ENCODE measurements around the gene JPT1. TPM values are rescaled to one million over a fixed set of nuclear protein-coding genes. Genes with fewer than 3 reads are reported as not detected.

Gene JPT1
- total RNA-seq, 1 experiment from 2014 or later = 479 TPM

- H3K9me3 Mint-ChIP-seq (ENCODE audit: low read depth, unreplicated experiment) = no peaks in the 10 kb centered on the region
- no TSS peak for BruUV-seq (replicated peaks)
- peak overlapping the region; percentile 78 for H3K4me3 Mint-ChIP-seq (ENCODE audit: low read depth, unreplicated experiment)
- DNase-seq = no peak
- intact Hi-C loops (cut with micrococcal nuclease; ENCODE audit: unreplicated experiment) = no loop called here
- H3K36me3 Mint-ChIP-seq (ENCODE audit: insufficient read depth, unreplicated experiment) = peaks cover 65% of the 10 kb centered on the region
- H3K27ac Mint-ChIP-seq (ENCODE audit: unreplicated experiment) = peak overlapping the region; percentile 90
- peaks cover 65% of the 10 kb centered on the region for H3K4me1 Mint-ChIP-seq (ENCODE audit: low read depth, unreplicated experiment)
- H3K27me3 Mint-ChIP-seq (ENCODE audit: unreplicated experiment) = no peaks in the 10 kb centered on the region
- TF ChIP-seq, protein P1, sequence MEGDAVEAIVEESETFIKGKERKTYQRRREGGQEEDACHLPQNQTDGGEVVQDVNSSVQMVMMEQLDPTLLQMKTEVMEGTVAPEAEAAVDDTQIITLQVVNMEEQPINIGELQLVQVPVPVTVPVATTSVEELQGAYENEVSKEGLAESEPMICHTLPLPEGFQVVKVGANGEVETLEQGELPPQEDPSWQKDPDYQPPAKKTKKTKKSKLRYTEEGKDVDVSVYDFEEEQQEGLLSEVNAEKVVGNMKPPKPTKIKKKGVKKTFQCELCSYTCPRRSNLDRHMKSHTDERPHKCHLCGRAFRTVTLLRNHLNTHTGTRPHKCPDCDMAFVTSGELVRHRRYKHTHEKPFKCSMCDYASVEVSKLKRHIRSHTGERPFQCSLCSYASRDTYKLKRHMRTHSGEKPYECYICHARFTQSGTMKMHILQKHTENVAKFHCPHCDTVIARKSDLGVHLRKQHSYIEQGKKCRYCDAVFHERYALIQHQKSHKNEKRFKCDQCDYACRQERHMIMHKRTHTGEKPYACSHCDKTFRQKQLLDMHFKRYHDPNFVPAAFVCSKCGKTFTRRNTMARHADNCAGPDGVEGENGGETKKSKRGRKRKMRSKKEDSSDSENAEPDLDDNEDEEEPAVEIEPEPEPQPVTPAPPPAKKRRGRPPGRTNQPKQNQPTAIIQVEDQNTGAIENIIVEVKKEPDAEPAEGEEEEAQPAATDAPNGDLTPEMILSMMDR (IDR thresholded peaks at IDR 0.05; ENCODE audit: unreplicated experiment) = no peak
- CTCF ChIA-PET = interaction anchor here (1.0 kb wide), 1 partner anchor 27 kb away, joined by 3 read pairs; no protein-coding TSS in a partner anchor
These were observed 67.7 kb downstream of the JPT1 start for GRCh38 chr17:75086496-75087181.

Other genes with a start within 250 kb of the JPT1 start
- gene USH1G, start 231.3 kb downstream of the JPT1 start, total RNA-seq (2022) = 0.24 TPM in 1 of 2 replicates, not detected in the other
- not detected in 2 replicates for gene OTOP2, start 230.2 kb downstream of the JPT1 start, total RNA-seq (2022)
- gene OTOP3, start 218.6 kb downstream of the JPT1 start, total RNA-seq (2022) = not detected in 2 replicates
- gene HID1, start 181.8 kb downstream of the JPT1 start, total RNA-seq (2022) = 114 and 122 TPM in 2 replicates
- gene CDR2L, start 166.9 kb downstream of the JPT1 start, total RNA-seq (2022) = 39.4 and 48.3 TPM in 2 replicates
- 49.0 and 52.7 TPM in 2 replicates for gene MRPL58, start 141.8 kb downstream of the JPT1 start, total RNA-seq (2022)
- 288 and 289 TPM in 2 replicates for gene ATP5PD, start 107.5 kb downstream of the JPT1 start, total RNA-seq (2022)
- 24.4 TPM in 2 replicates for gene KCTD2, start 107.3 kb downstream of the JPT1 start, total RNA-seq (2022)
- 124 and 187 TPM in 2 replicates for gene SLC16A5, start 66.6 kb downstream of the JPT1 start, total RNA-seq (2022)
- gene ARMC7, start 44.5 kb downstream of the JPT1 start, total RNA-seq (2022) = 18.6 and 19.8 TPM in 2 replicates
- 56.6 and 58.2 TPM in 2 replicates for gene NT5C, start 22.8 kb downstream of the JPT1 start, total RNA-seq (2022)
- 401 and 429 TPM in 2 replicates for gene SUMO2, start 28.4 kb upstream of the JPT1 start, total RNA-seq (2022)
- gene NUP85, start 51.2 kb upstream of the JPT1 start, total RNA-seq (2022) = 116 and 117 TPM in 2 replicates
- 63.1 and 64.4 TPM in 2 replicates for gene GGA3, start 107.1 kb upstream of the JPT1 start, total RNA-seq (2022)
- gene MRPS7, start 107.4 kb upstream of the JPT1 start, total RNA-seq (2022) = 62.0 and 69.7 TPM in 2 replicates
- 25.7 and 29.5 TPM in 2 replicates for gene MIF4GD, start 116.7 kb upstream of the JPT1 start, total RNA-seq (2022)
- 26.7 and 26.8 TPM in 2 replicates for gene SLC25A19, start 134.9 kb upstream of the JPT1 start, total RNA-seq (2022)